Fibroblast of lung (primary cell): ENCODE measurements around the gene YPEL4. TPM values are rescaled to one million over a fixed set of nuclear protein-coding genes. Genes with fewer than 3 reads are reported as not detected.
A peak's percentile ranks its signal among the peaks of the same experiment; 100 is the strongest.

Experiments
- DNase-seq, 2 donors: peaks; one replicate each; pipeline versions ENCODE4 v3.0.0 to v3.0.0-alpha.2; 2010; ENCODE audit warnings: low read depth in 2 of 2
- H2AFZ ChIP-seq: 2 replicates; pipeline ENCODE4 v1.5.1; 2012; ENCODE audit warnings: low read length, control low read depth, inconsistent platforms
- H3K27ac ChIP-seq: 2 replicates; pipeline ENCODE4 v1.5.1; 2011; ENCODE audit warnings: low read length, control low read depth; ENCODE audit not compliant: insufficient read depth
- H3K27me3 ChIP-seq: 2 replicates; pipeline ENCODE4 v1.5.1; 2011; ENCODE audit warnings: mild to moderate bottlenecking, low read length; ENCODE audit not compliant: control insufficient read depth, insufficient read depth
- H3K36me3 ChIP-seq: 2 replicates; pipeline ENCODE4 v1.5.1; 2011; ENCODE audit warnings: low read length; ENCODE audit not compliant: control insufficient read depth, insufficient read depth
- H3K4me1 ChIP-seq: 2 replicates; pipeline ENCODE4 v1.5.1; 2011; ENCODE audit warnings: low read length; ENCODE audit not compliant: control insufficient read depth, insufficient read depth; ENCODE audit errors: extremely low read depth
- H3K4me2 ChIP-seq: 2 replicates; pipeline ENCODE4 v1.5.1; 2011; ENCODE audit warnings: low read length, control low read depth; ENCODE audit not compliant: insufficient read depth; ENCODE audit errors: extremely low read depth
- H3K4me3 ChIP-seq, 4 experiments: fragments of 200-600 bp in 1 of 4; sonication (generic) in 1 of 4; replicated peaks in 1 of 4; 2 replicates each; pipeline ENCODE4 v1.5.1; 2011 to 2016; ENCODE audit warnings: low read length in 4 of 4, low read depth in 3 of 4, mild to moderate bottlenecking in 3 of 4, control low read depth in 2 of 4, inconsistent platforms in 1 of 4, mixed read lengths in 1 of 4; ENCODE audit not compliant: insufficient read depth in 1 of 4; ENCODE audit errors: control extremely low read depth in 1 of 4
- H3K79me2 ChIP-seq: 2 replicates; pipeline ENCODE4 v1.5.1; 2012; ENCODE audit warnings: mild to moderate bottlenecking, low read length, inconsistent platforms; ENCODE audit not compliant: control insufficient read depth, insufficient read depth
- H3K9ac ChIP-seq: 2 replicates; pipeline ENCODE4 v1.5.1; 2011; ENCODE audit warnings: mild to moderate bottlenecking, low read length, control low read depth; ENCODE audit not compliant: insufficient read depth
- H3K9me3 ChIP-seq: 2 replicates; pipeline ENCODE4 v1.5.1; 2012; ENCODE audit warnings: low read depth, low read length; ENCODE audit not compliant: control insufficient read depth, insufficient read depth
- H4K20me1 ChIP-seq: 2 replicates; pipeline ENCODE4 v1.5.1; 2011; ENCODE audit warnings: low read length; ENCODE audit not compliant: control insufficient read depth, insufficient read depth; ENCODE audit errors: extremely low read depth
- CTCF ChIP-seq, 2 donors: IDR thresholded peaks in 1 of 2; conservative IDR thresholded peaks in 1 of 2; 1 replicate in 1 of 2; 2 replicates in 1 of 2; pipeline ENCODE4 v1.5.1; 2011 to 2012; ENCODE audit warnings: low read length in 2 of 2, control low read depth in 1 of 2, inconsistent platforms in 1 of 2, low read depth in 1 of 2, mild to moderate bottlenecking in 1 of 2
- EZH2 ChIP-seq: IDR thresholded peaks from 2 replicates; pipeline ENCODE4 v1.5.1; 2012; ENCODE audit warnings: low read length, control low read depth, mild to moderate bottlenecking; ENCODE audit errors: missing control alignments
- polyA plus RNA-seq, 2 donors: library from polyadenylated mRNA; depleted of rRNA in 1 of 2; stranded (reverse) in 1 of 2; unstranded in 1 of 2; fragments of >200 nt; gene quantifications; 2 replicates each; pipeline ENCODE4 v1.2.1, GENCODE V29; 2011 to 2012; ENCODE audit warnings: missing spikeins in 1 of 2
- total RNA-seq: library from RNA; depleted of rRNA; stranded (reverse); fragments of >200 nt; gene quantifications from 2 replicates; pipeline ENCODE4 v1.2.1, GENCODE V29; 2014

Gene YPEL4
- total and polyA plus RNA-seq, 2 donors (not counting 1 experiment from before 2014, with no cell fraction given): 0.59 to 2.3 TPM

GRCh38 chr11:57667736-57668433 lies 18.2 kb upstream of the YPEL4 start, which contains the start of gene ZDHHC5:
Gene ZDHHC5 (plus strand): TSS chr11:57668114. CDS start chr11:57673091, 4,977 bp downstream.
- Histone ChIP-seq H2AFZ (peak within 1 kb of the TSS; percentile 90), H3K4me1 (peaks cover 4% of the 10 kb centered on the region), H3K27ac (peak within 1 kb of the TSS; percentile 100), H3K79me2 (peaks cover 46% of the 10 kb centered on the region), H3K4me2 (peak within 1 kb of the TSS; percentile 81), H4K20me1 (peaks cover 2% of the 10 kb centered on the region), H3K9me3 (no peaks in the 10 kb centered on the region), H3K9ac (peak within 1 kb of the TSS; percentile 93), H3K27me3 (no peaks in the 10 kb centered on the region), H3K36me3 (peaks cover 4% of the 10 kb centered on the region), H3K4me3 (peak within 1 kb of the TSS; percentile 67 to 99 (median 86))
- peak; percentile 100 for DNase-seq
- TF ChIP-seq EZH2: no peak
- TF ChIP-seq CTCF (conservative IDR thresholded peaks at IDR 0.05 in 1 of 2, IDR thresholded peaks at IDR 0.05 in 1 of 2; ENCODE audit: low read depth in 1 of 2, low read length in 2 of 2): peak; percentile 18 to 40

- Histone ChIP-seq H3K27ac (peak overlapping the region; percentile 100), H3K4me3 (peak overlapping the region; percentile 67 to 92 (median 72)), H3K79me2 (peaks cover 39% of the 10 kb centered on the region), H3K36me3 (peaks cover 4% of the 10 kb centered on the region), H3K4me2 (peak overlapping the region; percentile 81), H2AFZ (peak overlapping the region; percentile 90), H3K27me3 (no peaks in the 10 kb centered on the region), H4K20me1 (peaks cover 2% of the 10 kb centered on the region), H3K9ac (peak overlapping the region; percentile 93), H3K9me3 (no peaks in the 10 kb centered on the region), H3K4me1 (peaks cover 4% of the 10 kb centered on the region)
- TF ChIP-seq EZH2: no peak
- TF ChIP-seq CTCF (conservative IDR thresholded peaks at IDR 0.05 in 1 of 2, IDR thresholded peaks at IDR 0.05 in 1 of 2; ENCODE audit: low read depth in 1 of 2, low read length in 2 of 2): no peak
- peak; percentile 99 to 100 for DNase-seq
Observed at GRCh38 chr11:57667117-57667735, 17.5 kb upstream of the YPEL4 start.

- H3K27ac ChIP-seq: no peak overlapping the region
- peaks cover 17% of the 10 kb centered on the region for H3K79me2 ChIP-seq
- peaks cover 4% of the 10 kb centered on the region for H3K4me1 ChIP-seq
- H3K27me3 ChIP-seq: no peaks in the 10 kb centered on the region
- H3K9ac ChIP-seq: no peak overlapping the region
- peaks cover 7% of the 10 kb centered on the region for H3K36me3 ChIP-seq
- no peak overlapping the region for H3K4me2 ChIP-seq
- TF ChIP-seq EZH2: no peak
- H3K9me3 ChIP-seq: no peaks in the 10 kb centered on the region
- H4K20me1 ChIP-seq: no peaks in the 10 kb centered on the region
- no peak overlapping the region for H2AFZ ChIP-seq
- DNase-seq: no peak
- H3K4me3 ChIP-seq: no peak overlapping the region
Observed at GRCh38 chr11:57663975-57664374, 14.3 kb upstream of the YPEL4 start.
